ENCODE data around the gene TRIM66.
A peak's percentile ranks its signal among the peaks of the same experiment; 100 is the strongest.

The TRIM66 gene

DNA sequence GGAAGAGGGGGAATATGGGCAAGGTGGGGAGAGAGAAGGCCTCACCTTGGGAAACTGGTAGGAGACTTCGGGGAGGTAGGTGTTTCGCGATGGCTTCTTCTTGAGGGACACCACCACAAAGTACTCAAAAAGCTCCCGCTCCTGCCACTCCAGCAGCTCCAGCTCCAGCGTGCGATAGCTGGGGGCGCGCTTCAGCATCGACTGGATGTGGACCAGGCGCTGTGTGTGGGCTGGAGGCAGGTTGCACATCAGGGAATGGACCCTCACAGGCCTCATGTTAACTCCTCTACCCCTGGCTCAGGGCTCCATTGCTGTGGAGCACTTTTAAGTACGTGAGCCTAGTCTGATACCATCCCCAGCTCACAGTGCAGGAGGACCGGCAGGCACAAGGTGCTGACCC lies 30.0 kb upstream of the TRIM66 start:
- DNase-seq = no peak

DNA sequence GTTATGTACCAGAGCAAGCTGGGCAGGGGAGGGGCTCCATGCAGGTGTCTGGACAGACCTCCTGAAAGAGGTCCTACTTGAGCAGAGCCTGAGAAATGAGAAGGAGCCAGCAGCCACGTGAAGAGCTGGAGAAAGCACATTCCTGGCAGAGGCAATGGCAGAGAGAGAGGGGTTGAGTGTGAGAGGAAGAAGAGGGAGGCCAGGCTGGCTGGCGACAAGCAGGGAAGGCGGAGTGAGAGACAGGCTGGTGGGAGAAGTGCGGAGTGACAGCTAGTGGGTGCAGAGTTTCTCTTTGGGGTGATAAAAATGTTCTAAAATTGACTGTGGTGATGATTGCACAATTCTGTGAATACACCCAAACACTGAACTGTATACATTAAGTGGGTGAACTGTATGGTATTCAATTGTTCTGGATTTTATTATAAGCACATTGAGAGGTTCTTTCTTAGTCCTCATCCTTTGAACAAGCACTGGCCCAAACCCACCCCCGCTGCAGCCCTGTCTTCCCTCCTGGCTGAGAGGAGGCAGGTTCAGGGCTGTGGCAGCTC lies 29.5 kb upstream of the TRIM66 start:
- DNase-seq = no peak

DNA sequence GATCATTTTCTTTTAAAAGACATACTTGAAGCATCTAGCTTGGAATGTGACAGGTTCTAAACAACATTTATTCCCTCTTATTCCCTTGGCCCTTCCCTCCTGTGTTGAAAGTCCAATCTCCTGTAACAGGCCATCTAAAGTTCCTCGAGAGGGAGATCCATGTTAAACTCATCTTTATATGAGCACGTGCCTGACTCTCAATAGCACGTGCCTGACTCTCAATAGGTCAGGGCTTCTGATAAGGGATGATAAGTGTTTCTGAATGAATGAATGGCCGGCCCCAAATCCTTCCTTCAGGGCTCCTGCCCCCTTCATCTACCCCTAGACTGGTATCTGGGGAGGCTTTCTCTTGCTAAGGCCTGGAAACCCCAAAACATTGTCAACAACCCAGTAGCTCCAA lies 27.3 kb upstream of the TRIM66 start:
- DNase-seq = no peak

DNA sequence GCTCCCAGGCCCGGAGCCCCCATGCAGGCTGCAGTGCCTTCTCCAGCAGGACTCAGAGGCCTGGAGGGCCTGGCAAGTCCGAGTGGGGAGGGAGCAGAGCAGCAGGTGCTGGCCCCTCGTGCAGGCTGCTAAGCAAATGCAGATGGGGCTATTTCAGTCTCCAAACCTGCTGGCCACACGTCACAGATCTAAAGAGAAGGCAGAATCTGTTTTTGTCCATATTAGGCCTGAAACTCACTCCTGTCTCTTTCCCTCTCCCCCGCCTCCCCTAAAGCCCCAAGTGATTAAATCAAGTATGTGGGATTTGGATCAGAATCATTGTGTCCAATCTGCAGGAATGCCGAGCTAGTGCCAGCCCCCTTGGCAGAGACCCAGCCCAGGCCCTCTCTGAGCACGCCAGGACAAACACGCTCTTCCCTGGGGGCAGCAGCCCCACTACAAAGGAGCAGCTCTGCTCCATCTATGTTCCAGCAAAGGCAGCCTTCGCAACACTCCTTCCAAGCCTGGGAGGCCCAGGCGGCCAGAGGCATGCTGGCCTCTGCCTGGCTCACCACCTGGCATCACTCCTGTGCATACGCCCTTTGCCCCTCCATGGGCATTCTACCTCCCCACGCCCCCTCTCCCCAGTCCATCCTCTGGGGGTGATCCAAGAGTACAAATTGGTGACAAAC lies 26.7 kb upstream of the TRIM66 start:
- no peak for DNase-seq

DNA sequence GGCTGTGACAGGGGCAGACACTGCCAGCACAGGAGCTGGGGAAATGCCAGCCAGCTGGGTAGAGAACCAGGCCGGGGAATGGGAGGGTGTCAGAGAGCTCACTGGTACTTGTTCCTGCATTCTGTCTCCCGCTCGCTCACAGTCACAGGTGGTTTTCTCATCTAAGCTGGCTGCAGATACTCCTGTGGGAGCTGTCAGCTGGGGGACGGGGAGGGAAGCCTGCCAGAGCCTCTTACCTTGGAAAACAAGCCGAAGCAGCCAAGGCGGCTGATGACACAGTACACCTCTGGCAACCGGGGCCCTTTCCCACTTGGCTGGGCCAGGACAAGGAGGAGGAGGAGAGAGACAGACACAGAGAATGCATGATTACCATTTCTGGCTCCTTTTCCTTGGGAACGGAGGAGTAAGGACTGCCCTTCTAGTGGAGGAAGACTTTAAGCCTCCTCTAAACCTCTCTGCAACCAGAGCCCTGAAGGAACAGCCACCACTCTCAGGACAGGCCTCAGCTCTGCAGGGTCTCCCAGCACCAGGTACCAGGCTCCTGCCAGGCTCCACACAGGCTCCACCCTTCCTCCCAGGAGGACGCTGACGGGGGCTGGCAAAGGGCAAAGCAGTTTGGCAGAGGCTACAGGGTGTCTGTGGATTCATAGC lies 25.2 kb upstream of the TRIM66 start:
- no peak for DNase-seq

DNA sequence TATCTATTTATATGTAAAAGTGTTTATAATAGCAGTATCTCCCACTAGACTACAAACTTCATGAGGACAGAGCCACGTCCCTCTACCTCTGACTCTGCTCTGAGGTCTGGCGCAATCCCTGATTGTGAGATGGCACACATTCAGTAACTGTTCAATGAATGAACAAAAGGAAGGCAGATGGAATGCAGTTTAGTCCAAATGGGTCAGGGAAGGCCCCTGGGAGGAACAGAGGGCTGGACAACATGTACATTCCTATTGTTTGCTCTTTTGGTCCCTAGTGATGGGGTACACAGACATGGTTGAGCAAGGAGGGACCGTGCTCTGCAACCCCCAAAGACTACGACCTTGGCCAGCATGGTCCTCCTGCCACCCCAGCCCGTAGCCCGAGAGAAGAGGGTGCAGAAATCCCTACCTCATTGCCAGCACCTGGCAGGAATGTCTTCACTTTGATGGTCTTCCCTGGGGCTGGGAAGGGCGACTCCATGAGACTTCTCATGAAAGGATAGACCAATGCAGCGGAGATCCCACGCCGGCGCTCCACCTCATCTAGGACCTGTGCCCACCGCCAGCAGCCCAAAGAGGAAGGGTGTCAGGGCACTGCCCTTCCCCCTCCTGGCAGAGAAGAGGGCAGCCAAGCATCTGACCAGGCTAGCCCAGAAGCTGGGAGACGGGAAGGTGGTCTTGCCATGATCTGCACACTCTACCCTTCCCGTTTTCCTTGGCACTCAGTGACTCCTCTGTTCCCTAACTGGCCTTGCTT lies 24.4 kb upstream of the TRIM66 start:
- DNase-seq = no peak

DNA sequence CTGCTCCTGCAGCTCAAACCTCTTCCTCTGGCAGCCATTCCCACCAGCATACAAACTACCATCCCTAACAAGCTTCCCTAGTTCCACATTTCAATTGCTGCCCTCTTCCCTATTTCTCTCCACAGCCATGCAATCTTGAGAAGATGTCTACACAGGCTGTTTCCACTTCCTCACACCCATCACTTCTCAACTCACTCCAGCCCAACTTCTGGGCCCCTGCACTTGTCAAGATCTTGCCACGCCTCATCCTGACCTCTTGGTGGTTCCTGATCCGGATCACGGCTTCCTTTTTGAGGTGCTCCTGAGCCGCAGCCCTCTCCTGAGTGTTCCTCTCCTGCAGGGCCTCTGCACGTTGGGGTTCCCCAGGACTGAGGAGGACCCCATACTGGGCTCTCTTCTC lies 22.7 kb upstream of the TRIM66 start:
- DNase-seq = no peak

DNA sequence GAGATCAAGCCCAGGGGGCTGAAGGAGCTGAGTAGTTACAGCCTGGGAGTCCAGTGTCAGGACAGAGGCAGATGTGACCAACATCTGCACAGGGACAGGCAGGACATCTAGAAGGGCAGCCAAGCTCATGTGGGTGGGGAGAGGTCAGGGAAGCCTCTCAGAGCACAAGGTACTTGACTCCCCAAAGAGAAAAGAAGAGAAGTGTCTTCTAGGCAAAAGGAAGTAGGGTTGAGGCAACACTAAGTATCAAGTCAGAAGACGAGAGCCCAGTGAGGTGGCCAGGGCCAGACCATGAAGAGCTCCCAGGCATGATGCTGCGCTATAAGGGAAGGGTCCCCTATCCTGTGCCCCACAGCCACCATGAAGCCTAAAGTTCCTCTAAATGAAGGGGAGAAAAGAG lies 21.7 kb upstream of the TRIM66 start:
- no peak for DNase-seq

DNA sequence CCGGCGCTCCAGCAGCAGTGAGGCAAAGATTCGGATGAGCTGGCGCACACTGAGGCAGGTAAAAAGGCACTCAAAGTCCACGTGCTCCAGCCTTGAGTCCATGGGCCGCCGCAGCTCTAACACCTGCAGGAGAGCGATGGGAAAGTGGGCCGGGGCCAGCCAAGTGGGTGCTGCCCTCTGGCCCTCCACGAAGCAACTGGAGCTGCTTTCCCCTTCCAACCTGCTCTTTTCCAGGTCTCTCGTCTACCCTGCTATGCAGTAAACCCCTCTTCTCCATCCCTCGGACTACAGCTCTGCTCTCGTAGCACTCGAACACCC lies 20.1 kb upstream of the TRIM66 start:
- no peak for DNase-seq

DNA sequence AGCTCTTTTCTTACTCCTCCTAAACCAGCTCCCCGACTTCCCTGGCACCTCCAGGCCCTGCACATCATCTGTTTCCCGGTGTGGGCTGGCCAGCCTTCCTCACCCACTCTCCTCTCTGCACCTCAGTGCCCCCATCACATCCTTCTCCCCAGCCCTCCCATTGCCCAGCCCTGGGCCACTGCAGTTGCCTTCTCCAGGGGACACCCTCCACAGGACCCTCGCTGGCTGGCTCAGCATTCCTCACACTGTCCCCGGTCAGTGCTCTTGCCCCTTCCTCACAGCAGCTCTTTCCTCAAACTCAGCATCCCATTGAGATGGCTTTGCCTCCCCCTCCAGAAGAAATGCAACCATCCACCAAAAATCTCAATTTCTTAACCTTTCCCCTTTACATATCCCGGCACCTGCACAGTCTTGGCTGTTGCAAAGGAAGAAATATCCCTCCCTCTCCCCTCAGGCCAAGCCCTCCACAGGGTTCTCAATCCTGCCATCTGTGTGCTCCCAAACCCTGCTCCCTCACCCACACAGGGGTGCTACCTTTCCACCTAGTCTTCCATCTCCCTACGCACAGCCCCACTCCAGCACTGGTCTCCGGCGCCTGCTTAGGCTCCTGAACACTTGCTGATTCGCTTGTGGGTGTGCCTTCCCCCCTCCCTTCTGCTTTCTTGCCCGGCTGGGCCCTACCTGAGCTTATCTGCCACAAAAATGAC lies 19.6 kb upstream of the TRIM66 start:
- no peak for DNase-seq

DNA sequence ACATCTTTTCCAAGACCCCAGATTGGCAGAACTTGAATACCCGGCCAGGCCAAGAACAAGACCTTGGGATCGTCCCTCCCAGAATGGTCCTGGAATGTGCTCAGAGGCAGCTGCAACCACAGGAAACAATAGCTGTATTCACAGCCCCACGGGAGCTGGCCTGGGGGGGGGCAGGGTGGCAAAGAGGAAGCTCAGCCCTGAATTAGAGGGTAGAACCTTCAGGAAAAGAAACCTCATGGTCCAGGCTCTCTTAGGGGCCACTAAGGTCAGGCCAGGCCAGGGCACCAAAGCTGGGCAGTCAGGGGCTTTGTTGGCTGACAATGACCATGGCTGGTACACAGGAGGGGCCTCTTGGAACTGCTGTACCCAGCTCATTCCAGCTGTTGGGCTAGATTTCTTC lies 17.4 kb upstream of the TRIM66 start:
- peak; percentile 94 for DNase-seq

DNA sequence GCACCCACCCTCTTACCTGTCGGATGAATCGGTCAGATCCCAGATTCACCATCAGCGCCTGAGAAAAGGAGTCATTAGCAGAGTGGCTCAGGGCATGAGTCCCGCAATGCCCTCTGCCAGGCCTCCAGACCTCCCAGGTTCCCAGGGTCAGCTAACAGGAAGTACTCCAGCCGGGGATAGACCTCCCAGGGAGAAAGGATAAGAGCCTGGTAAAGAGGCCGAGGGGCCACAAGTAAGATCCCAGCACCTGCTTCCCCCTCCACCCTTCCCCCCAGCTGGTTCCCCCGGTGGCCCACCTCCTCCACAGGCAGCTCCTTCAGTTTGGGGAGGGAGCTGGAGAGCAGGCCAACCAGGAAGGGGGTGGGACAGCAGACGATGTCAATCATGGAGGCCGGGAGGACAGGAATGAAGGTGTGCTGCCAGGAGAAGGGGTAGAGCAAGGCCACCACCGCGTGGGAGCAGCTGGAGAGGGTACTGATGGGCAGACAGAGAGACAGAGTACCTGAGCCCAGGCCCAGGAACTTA lies 16.5 kb upstream of the TRIM66 start:
- peak; percentile 75 for DNase-seq

DNA sequence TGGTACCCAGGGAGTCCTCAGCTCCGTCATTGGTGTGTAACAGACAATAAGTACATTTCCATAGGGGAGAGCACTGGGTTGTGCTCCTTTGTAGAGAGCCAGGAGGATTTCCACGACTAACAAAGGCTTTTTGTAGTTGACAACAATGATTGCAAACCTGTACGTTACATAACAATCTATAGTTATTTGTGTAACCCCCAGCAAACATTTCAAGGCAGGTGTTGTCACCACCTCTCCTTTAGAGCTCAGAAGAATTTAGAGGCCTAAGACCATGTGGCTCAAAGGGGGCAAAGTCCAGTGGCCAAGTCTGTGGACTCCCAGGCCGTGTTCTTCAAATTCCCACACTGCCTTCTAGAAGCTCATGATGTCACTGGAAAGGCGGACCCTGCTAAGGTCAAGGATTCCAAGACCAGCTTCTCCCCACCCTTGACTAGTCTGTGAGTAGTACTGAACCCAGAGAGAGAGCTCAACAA lies 15.9 kb upstream of the TRIM66 start:
- no peak for DNase-seq

DNA sequence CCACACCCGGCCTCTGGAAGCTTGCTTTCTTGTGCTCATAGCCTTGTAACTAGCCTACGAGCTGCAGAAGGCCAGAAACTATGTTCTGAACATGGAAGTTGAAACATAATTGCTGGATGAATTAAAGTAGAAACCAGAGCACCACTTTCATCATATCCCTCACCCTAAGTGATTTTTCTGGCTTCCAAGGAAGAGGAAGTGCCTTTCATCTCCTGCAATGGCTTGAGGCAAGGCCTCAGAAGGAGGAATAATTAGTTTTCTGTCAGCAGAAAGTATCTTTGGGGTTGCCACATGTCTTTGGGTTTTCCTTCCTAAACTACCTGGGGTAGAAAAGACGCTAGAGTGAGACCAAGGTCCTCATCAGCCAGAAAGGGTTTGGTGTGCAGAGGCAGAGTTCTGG lies 14.6 kb upstream of the TRIM66 start:
- no peak for DNase-seq

DNA sequence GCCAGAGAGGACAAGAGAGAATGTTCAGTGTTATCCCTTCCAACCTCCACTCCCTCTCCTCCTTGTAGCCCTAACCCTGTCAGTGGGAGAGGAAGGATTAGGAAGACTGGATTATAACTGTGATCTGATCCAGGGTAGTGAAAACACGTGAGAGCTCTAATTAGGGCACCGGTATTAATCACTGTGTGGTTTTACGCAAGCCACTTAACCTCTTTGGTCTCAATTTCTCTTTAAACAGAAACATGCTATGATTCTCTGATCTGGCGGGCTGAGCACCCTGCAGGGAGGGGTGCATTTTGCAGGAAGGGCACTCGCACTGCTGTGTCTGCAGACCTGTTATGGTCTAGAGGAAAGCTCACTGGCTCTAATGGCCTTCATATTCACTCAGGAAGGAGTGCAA lies 11.7 kb upstream of the TRIM66 start:
- no peak for DNase-seq

DNA sequence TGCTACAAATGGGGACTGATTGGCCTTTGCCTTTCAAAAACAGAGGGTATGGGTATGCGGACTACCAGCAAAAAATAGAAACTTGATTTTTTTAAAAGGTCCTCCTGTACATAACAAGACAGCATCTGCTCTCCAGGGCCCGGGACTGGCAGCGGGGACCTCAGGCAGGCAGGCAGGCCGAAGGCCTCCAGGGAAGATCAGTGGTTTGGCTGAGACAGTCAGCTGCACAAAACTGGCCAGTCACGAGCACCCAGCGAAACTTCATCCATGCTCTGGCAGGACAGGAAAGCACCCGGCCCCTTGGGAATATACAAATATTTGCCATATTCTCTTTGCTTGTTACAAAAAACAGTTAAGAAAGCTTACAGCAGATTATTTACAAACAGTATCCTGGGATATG lies 11.1 kb upstream of the TRIM66 start:
- no peak for DNase-seq

DNA sequence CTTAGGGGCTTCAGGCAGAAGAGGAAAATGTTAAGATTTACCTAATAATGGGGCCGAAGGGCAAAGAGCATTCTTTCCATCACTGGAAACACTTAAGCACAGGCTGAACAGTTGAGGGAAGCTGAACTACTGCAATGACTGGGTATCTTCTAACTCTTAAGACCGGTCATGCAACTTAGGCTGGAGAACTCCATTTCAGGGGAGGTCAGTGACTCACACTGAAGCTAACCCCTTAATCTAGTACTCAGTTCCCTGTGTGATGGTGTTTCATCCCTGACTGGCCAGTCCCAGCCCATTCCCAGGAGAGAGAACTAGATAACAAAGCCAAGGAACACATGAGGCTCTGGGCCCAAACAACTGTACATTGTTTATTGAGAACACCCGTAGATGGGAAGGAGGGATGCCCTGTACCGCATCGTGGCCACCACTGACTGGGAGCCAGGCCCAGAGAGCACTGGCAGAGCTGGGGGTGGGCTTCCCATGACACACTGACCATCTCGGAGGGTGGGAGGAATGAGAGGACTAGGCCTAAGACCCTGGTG lies 10.6 kb upstream of the TRIM66 start:
- no peak for DNase-seq

DNA sequence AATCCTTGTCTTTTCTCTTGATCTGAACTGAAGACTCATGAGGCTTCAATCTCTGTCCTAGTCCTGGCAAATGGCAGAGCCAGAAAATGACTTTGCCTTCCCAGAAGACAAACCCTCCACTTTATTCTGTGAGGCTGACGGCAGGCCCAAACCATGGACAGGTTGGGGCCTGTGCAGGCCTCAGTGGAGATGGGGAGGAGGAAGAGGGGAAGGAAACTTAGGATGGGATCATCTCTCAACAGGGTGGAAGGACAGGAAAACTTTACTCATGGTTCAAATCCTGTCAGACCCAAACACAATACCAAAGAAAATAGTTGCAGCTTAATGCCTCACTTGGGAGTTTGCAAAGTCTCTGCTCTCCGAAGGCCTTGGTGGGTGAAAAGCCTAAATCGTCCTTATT lies 10.0 kb upstream of the TRIM66 start:
- no peak for DNase-seq

DNA sequence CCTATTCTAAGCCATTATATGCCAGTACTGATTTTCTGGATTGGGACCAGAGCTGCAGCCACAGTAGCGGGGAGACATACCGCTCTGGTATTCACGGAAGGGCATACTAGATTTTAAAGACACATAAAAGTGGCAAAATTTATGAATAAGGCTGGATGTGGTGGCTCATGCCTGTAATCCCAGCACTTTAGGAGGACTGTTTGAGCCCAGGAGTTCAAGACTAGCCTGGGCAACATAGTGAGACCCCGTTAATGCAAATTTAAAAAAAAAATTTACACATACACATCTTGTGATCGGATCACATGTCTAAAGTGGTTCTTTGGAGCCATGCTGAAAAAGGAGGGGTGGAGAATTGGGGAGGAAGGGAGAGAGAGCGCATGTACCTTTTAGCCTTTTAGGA lies 9.1 kb upstream of the TRIM66 start:
- no peak for DNase-seq

DNA sequence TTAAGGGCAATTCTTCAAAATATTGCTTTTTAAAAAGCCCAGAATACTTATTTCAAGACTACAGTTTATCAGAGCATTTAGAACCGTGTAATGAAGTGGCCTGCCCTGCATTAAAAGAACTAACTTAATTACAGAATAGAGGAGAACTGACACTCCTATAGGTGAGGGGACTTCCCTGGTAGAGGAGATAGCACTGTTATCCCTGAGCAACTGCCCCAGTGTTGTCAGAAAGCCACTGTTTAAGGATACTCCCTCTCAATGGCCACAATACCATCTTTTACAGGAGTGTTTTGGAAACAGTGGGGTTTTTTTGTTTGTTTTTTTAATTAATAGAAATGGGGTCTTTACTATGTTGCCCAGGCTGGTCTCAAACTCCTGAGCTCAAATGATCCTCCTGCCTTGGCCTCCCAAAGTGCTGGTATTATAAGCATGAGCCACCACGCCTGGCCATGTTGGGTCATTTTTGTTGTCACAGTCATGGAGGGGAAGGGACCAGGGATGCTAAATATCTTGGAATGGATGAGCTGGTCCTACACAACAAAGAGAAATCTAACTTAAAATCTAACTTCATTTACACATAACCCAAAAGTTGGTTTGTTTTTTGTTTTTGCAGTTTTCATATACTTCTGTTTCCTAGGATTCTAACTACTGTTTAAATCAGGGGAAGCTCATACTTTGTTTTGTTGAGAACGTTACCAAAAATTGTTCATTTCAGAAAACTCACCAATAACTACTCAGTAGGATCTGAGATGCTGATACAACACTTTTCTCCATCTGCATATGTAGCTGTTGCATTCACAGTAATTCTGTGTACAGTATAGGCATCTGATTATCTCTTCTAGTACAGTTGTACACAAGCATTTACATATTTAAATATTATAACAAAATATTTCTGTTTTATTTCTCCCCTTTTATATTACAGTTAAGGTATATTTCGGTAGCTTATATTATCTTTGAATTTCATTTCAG lies 8.2 kb upstream of the TRIM66 start:
- DNase-seq = no peak

DNA sequence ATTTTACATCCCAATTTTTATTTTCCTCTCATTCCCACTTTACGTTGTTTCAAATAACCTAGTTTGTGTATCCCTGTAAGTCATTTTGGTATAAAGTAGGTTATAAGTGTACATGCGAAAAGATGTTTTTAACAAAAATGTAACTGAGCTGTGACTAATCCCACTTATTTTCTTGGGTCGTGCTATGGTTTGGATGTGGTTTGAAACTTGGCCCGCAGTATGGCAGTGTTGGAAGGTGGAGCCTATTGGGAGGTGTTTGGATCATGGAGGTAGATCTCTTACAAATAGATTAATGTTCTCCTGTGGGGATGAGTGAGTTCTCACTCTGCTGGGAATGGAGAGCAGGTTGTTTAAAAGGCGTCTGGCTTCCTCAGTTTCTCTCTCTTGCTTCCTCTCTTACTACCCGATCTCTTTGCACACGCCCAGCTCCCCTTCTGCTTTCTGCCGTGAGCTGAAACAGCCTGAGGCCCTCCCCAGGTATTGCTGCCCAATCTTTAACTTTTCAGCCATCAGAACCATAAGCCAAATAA lies 7.3 kb upstream of the TRIM66 start:
- DNase-seq = no peak

Measured in islet precursor cell (in vitro differentiated cells).